GM12878 (cell line): ENCODE measurements around the gene DNAH2. TPM values are rescaled to one million over a fixed set of nuclear protein-coding genes. Genes with fewer than 3 reads are reported as not detected.

Source experiments
- ASH2L ChIP-seq: fragments of 300-600, 200-600 bp; sonication (generic); IDR thresholded peaks from 2 replicates; pipeline ENCODE4 v1.6.1; 2017; ENCODE audit warnings: low read depth, mild to moderate bottlenecking, borderline replicate concordance
- ATF7 ChIP-seq: fragments of 450-650 bp; IDR thresholded peaks from 2 replicates; pipeline ENCODE4 v1.6.1; 2016; ENCODE audit warnings: low read depth, mild to moderate bottlenecking
- CEBPZ ChIP-seq: fragments of 150-350 bp; IDR thresholded peaks from 2 replicates; pipeline ENCODE4 v1.6.1; 2016; ENCODE audit warnings: low read depth, low read length
- E2F4 ChIP-seq: IDR thresholded peaks from 2 replicates; pipeline ENCODE4 v1.6.1; 2012; ENCODE audit warnings: low read depth, low read length, improper control_type of control experiment
- NKRF ChIP-seq: fragments of 450-650 bp; conservative IDR thresholded peaks from 2 replicates; pipeline ENCODE4 v1.6.1; 2017; ENCODE audit warnings: mild to moderate bottlenecking, moderate library complexity
- PBX3 ChIP-seq: IDR thresholded peaks from 2 replicates; pipeline ENCODE4 v1.6.1; 2011; ENCODE audit warnings: mild to moderate bottlenecking, low read depth, low read length, moderate library complexity; ENCODE audit not compliant: insufficient replicate concordance
- RELB ChIP-seq: fragments of 450-650 bp; IDR thresholded peaks from 2 replicates; pipeline ENCODE4 v1.6.1; 2017; ENCODE audit warnings: low read depth, mild to moderate bottlenecking, moderate library complexity
- SIX5 ChIP-seq: IDR thresholded peaks from 2 replicates; pipeline ENCODE4 v1.6.1; 2011; ENCODE audit warnings: mild to moderate bottlenecking, low read depth, low read length, moderate library complexity; ENCODE audit not compliant: severe bottlenecking
- SMARCA5 ChIP-seq: fragments of 450-650 bp; IDR thresholded peaks from 2 replicates; pipeline ENCODE4 v1.6.1; 2017; ENCODE audit warnings: mild to moderate bottlenecking
- ZNF217 ChIP-seq: fragments of 450-650 bp; IDR thresholded peaks from 2 replicates; pipeline ENCODE4 v1.6.1; 2017; ENCODE audit warnings: antibody characterized with exemption, mild to moderate bottlenecking
- polyA plus RNA-seq, 11 experiments: library from polyadenylated mRNA; depleted of rRNA in 4 of 11; unstranded in 6 of 11; stranded (reverse) in 5 of 11; fragments of >200 nt; fragmentation: Nextera tagmentation in 4 of 11; fragmentation: Illumina TruSeq in 1 of 11; extraction: Ambion mirVana in 4 of 11; extraction: Trizol in 1 of 11; gene quantifications; 1 replicate in 1 of 11; 2 replicates in 10 of 11; pipeline versions ENCODE4 v1.2.1 to v1.2.3, GENCODE V29; 2011 to 2016; ENCODE audit warnings: inconsistent platforms in 2 of 11, missing spikeins in 2 of 11, low read depth in 1 of 11
- total RNA-seq, 4 experiments: library from RNA; depleted of rRNA in 3 of 4; stranded (reverse); fragments of >200 nt in 3 of 4; fragmentation: Illumina TruSeq in 1 of 4; extraction: Trizol in 1 of 4; gene quantifications; 2 replicates each; pipeline versions ENCODE4 v1.2.1 to v1.2.3, GENCODE V29; 2013 to 2021

Gene DNAH2
- total and polyA plus RNA-seq, 10 of the 15 experiments (the other 5 are each of a cell fraction or from before 2014, with no cell fraction given) = not detected

- TF ChIP-seq NKRF (peak; percentile 88), ZNF217 (no peak), SMARCA5 (no peak; the same call in 1 of the 2 replicates), RELB (no peak; the same call in 1 of the 2 replicates), E2F4 (peak; percentile 72; the same call in 1 of the 2 replicates), CEBPZ (no peak), ASH2L (no peak), PBX3 (no peak), SIX5 (peak; percentile 92), ATF7 (0 out of 2 replicates have a peak, but pooled peaks have one; percentile 10)
Measured at GRCh38 chr17:7856811-7857712, 139.5 kb downstream of the DNAH2 start, which contains the start of gene NAA38 (continued).
